ENCODE data around the gene PSPC1.
"Not testable (repeated sequence)": the region's sequence is repeated elsewhere in the genome, so short reads cannot be mapped to it uniquely, and the experiment has no call there.

PSPC1 gene

GRCh38 chr13:19764237-19764636 lies 18.5 kb downstream of the PSPC1 start:
- no peak for DNase-seq

- no peak for DNase-seq
Measured at GRCh38 chr13:19763618-19764017, 19.1 kb downstream of the PSPC1 start.

- DNase-seq = no peak
Measured at GRCh38 chr13:19759669-19760068, 23.1 kb downstream of the PSPC1 start.

GRCh38 chr13:19742643-19743042 lies 40.1 kb downstream of the PSPC1 start:
- DNase-seq = no peak

GRCh38 chr13:19737844-19738557 lies 44.7 kb downstream of the PSPC1 start:
- no peak for DNase-seq

GRCh38 chr13:19726611-19727010 lies 56.1 kb downstream of the PSPC1 start:
- DNase-seq = peak; percentile 57

GRCh38 chr13:19725320-19725719 lies 57.4 kb downstream of the PSPC1 start:
- DNase-seq = no peak

GRCh38 chr13:19720039-19720438 lies 62.7 kb downstream of the PSPC1 start:
- DNase-seq = no peak

- peak; percentile 76 for DNase-seq
Measured at GRCh38 chr13:19713186-19713965, 69.4 kb downstream of the PSPC1 start.

GRCh38 chr13:19709782-19710181 lies 73.0 kb downstream of the PSPC1 start:
- DNase-seq = not testable (repeated sequence)

- DNase-seq = not testable (repeated sequence)
Measured at GRCh38 chr13:19709039-19709438, 73.7 kb downstream of the PSPC1 start.

- not testable (repeated sequence) for DNase-seq
Measured at GRCh38 chr13:19704256-19704655, 78.5 kb downstream of the PSPC1 start.

GRCh38 chr13:19701619-19702018 lies 81.1 kb downstream of the PSPC1 start:
- DNase-seq = peak; percentile 40

- not testable (repeated sequence) for DNase-seq
Measured at GRCh38 chr13:19700963-19701362, 81.8 kb downstream of the PSPC1 start.

- DNase-seq = no peak
Measured at GRCh38 chr13:19695829-19696228, 86.9 kb downstream of the PSPC1 start.

- peak; percentile 37 for DNase-seq
Measured at GRCh38 chr13:19695428-19695827, 87.3 kb downstream of the PSPC1 start.

GRCh38 chr13:19691447-19691846 lies 91.3 kb downstream of the PSPC1 start:
- not testable (repeated sequence) for DNase-seq

- DNase-seq = no peak
Measured at GRCh38 chr13:19685437-19685836, 97.3 kb downstream of the PSPC1 start.

- DNase-seq = no peak
Measured at GRCh38 chr13:19685034-19685433, 97.7 kb downstream of the PSPC1 start.

- no peak for DNase-seq
Measured at GRCh38 chr13:19681517-19681916, 101.2 kb downstream of the PSPC1 start.

GRCh38 chr13:19680751-19681150 lies 102.0 kb downstream of the PSPC1 start:
- DNase-seq = peak; percentile 79

- no peak for DNase-seq
Measured at GRCh38 chr13:19676168-19676567, 106.6 kb downstream of the PSPC1 start.

GRCh38 chr13:19674898-19675297 lies 107.8 kb downstream of the PSPC1 start:
- no peak for DNase-seq

All from fibroblast of skin of scalp (primary cell).